ENCODE results near the gene PDE7B.

GRCh38 chr6:136127873-136128272 is 276.4 kb downstream of the PDE7B start:
- TF ChIP-seq CTCF (conservative IDR thresholded peaks at IDR 0.05) (no peak), ZFX (IDR thresholded peaks at IDR 0.05) (no peak)

All from C4-2B (cell line).